PFSK-1 (cell line): ENCODE measurements around the gene RAPGEF3.

Experiments
- FOXP2 ChIP-seq: optimal IDR thresholded peaks from 2 replicates; pipeline ENCODE3; 2011; ENCODE audit warnings: borderline replicate concordance, control low read depth, inconsistent platforms; ENCODE audit not compliant: insufficient read depth; ENCODE audit errors: extremely low read length, extremely low read depth
- POLR2AphosphoS5 ChIP-seq: IDR thresholded peaks from 2 replicates; pipeline ENCODE4 v1.6.1; 2012; ENCODE audit warnings: low read depth, mild to moderate bottlenecking, control low read depth, low read length, moderate library complexity
- SIN3A ChIP-seq: IDR thresholded peaks from 2 replicates; pipeline ENCODE4 v1.6.1; 2012; ENCODE audit warnings: mild to moderate bottlenecking, low read length, moderate library complexity, borderline replicate concordance; ENCODE audit not compliant: insufficient read depth
- TAF1 ChIP-seq: IDR thresholded peaks from 2 replicates; pipeline ENCODE4 v1.6.1; 2012; ENCODE audit warnings: low read length, control low read depth, borderline replicate concordance; ENCODE audit not compliant: insufficient read depth
- TF ChIP-seq, protein P1 (sequence below), 2 experiments: IDR thresholded peaks; 2 replicates each; pipeline versions ENCODE4 v1.6.1 to v1.8.0; 2011 to 2012; ENCODE audit warnings: low read depth in 2 of 2, low read length in 2 of 2, control low read depth in 1 of 2, inconsistent platforms in 1 of 2, mild to moderate bottlenecking in 1 of 2, moderate library complexity in 1 of 2; ENCODE audit not compliant: insufficient read depth in 1 of 2

RAPGEF3 gene

DNA sequence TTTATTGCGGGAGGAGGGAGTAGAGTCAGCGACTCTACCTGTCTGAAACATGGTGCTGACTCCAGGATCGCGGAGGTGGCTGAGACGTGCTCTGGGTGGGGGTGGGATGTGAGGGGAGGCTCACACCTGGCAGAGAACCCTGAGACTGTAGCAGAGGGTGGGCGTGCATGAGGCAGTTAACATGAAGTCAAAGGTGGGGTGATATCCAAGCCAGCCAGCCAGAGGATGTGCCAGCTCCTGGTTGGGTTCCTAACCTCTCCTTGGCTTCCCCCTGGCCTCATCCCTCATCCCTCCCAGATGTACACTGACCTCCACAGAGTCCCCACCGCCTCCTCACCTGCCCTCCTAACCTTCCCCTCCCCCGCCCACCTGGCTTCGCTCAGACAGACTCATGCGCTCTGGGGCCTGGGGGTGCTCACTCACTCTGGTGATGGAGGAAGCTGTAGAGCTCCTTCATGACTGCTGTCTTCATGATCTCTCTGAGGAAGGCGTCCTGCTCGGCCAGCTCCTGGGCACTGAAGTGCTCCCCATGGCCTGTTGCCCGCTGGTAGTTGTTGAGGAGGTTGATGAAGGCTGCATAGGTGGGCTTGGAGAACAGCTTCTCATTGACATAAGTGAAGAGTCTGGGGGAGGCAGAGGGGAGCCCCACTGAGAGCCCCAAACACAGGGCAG lies 42.7 kb downstream of the RAPGEF3 start:
- no peak for TF ChIP-seq TAF1
- no peak for TF ChIP-seq POLR2AphosphoS5
- TF ChIP-seq FOXP2, result no peak
- TF ChIP-seq, protein P1, sequence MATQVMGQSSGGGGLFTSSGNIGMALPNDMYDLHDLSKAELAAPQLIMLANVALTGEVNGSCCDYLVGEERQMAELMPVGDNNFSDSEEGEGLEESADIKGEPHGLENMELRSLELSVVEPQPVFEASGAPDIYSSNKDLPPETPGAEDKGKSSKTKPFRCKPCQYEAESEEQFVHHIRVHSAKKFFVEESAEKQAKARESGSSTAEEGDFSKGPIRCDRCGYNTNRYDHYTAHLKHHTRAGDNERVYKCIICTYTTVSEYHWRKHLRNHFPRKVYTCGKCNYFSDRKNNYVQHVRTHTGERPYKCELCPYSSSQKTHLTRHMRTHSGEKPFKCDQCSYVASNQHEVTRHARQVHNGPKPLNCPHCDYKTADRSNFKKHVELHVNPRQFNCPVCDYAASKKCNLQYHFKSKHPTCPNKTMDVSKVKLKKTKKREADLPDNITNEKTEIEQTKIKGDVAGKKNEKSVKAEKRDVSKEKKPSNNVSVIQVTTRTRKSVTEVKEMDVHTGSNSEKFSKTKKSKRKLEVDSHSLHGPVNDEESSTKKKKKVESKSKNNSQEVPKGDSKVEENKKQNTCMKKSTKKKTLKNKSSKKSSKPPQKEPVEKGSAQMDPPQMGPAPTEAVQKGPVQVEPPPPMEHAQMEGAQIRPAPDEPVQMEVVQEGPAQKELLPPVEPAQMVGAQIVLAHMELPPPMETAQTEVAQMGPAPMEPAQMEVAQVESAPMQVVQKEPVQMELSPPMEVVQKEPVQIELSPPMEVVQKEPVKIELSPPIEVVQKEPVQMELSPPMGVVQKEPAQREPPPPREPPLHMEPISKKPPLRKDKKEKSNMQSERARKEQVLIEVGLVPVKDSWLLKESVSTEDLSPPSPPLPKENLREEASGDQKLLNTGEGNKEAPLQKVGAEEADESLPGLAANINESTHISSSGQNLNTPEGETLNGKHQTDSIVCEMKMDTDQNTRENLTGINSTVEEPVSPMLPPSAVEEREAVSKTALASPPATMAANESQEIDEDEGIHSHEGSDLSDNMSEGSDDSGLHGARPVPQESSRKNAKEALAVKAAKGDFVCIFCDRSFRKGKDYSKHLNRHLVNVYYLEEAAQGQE (IDR thresholded peaks at IDR 0.05; ENCODE audit: insufficient read depth in 1 of 2, low read depth in 2 of 2, low read length in 2 of 2), result no peak
- no peak for TF ChIP-seq SIN3A

DNA sequence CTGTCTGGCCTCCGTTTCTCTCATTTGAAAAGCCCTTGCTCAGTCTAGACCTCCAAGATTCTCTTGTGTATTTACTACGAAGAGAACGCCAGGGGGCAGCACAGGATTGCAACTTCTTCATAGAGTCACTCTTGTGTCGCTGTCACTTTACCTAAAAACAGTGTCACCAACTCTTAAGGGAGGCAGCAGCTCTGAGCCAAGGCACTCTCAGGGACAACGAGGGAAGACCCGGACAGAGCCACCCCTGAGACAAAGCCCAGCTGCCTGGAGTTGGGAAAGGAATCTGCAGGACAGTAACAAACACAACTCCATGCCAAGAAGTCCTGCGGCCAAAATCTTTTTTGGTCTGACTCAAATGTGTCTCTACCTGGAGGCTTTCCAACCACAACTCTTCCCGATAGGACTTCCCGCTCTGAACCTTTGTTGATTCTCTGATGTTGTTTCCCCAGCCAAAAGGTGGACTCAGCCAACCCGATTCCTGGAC lies 43.2 kb downstream of the RAPGEF3 start:
- TF ChIP-seq SIN3A, result no peak
- TF ChIP-seq POLR2AphosphoS5, result no peak
- no peak for TF ChIP-seq FOXP2
- TF ChIP-seq TAF1, result no peak
- TF ChIP-seq, protein P1 (IDR thresholded peaks at IDR 0.05; ENCODE audit: insufficient read depth in 1 of 2, low read depth in 2 of 2, low read length in 2 of 2), result no peak

DNA sequence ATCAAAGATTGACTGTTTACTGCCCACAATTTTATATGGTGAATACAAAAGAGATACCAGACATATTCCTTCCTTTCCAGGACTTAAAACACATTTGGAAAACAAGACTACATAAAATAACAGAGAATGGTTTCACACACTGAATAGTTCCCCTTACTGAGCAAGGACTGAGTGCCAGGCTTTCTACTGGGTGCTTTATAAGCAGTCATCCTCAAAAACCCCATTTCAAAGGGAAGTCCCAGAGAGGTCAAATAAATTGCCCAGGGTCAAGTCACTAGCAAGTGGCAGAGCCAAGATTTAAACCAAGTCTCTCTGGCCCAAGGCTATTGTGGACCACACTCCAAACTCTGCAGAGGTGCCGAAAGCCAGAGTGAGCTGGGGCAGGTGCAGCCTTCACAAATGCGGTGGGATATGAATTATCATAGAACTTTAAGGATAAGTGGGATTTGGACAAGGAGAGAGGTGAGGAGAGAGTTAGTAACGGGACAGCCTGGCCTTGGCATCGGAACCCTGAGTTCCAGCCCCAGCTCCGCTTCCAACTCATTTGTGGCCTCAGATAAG lies 43.8 kb downstream of the RAPGEF3 start:
- TF ChIP-seq SIN3A, result no peak
- no peak for TF ChIP-seq TAF1
- TF ChIP-seq, protein P1 (IDR thresholded peaks at IDR 0.05; ENCODE audit: insufficient read depth in 1 of 2, low read depth in 2 of 2, low read length in 2 of 2), result no peak
- TF ChIP-seq FOXP2, result no peak
- TF ChIP-seq POLR2AphosphoS5, result no peak

DNA sequence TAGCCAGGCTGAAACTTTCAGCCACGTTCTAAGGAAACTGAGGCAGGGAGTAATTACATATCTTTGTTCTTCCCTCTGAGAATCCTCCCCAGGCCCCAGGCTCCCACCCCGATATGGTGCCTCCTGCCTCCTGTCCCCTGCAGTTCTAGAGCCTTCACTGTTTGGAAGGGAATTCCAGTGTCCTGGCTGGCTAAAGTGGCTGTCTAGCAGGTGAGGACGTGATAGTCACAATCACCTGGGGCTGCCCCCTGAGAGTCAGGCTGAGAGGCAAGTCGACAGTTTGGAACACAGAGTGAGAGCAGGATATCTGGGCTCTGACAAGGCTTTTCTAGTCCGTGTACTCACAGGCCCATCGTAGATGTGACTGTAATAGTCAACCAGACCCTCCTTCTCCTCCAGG lies 46.5 kb downstream of the RAPGEF3 start:
- TF ChIP-seq FOXP2, result no peak
- no peak for TF ChIP-seq SIN3A
- no peak for TF ChIP-seq POLR2AphosphoS5
- no peak for TF ChIP-seq TAF1

DNA sequence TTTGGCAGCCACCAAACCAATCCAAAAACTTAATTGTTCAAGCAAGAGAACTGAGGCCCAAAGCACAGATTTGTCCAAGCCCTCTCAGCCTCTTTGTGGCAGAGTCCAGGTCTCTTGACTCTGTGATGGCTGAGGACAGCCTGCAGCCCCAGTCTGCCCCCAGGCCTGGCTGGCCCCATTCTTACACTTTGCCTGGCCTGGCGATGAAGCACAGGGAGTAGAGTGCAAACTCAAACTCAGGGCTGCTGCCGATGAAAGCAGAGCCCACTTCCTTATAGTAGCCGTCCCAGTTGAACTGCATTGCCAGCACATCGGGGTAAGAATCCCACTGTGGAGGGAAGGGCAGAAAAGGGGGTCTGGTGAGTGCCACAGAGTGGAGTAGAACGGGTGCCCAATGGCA lies 47.2 kb downstream of the RAPGEF3 start:
- TF ChIP-seq, protein P1 (IDR thresholded peaks at IDR 0.05; ENCODE audit: insufficient read depth in 1 of 2, low read depth in 2 of 2, low read length in 2 of 2), result no peak
- TF ChIP-seq FOXP2, result no peak
- no peak for TF ChIP-seq SIN3A
- no peak for TF ChIP-seq POLR2AphosphoS5
- TF ChIP-seq TAF1, result no peak
